ENCODE measurements around the gene TMX2.

TMX2 gene

GRCh38 chr11:57751176-57751575 is 38.8 kb downstream of the TMX2 start:
- DNase-seq: no peak
- Histone ChIP-seq H3K4me1 (ENCODE audit: control insufficient read depth in 1 of 2, insufficient read depth in 2 of 2, low read length in 2 of 2) (no peaks in the 10 kb centered on the region), H3K36me3 (ENCODE audit: control insufficient read depth in 1 of 2, insufficient read depth in 2 of 2, low read length in 2 of 2) (no peaks in the 10 kb centered on the region), H2BK120ac (ENCODE audit: insufficient read depth, low read length, poor library complexity) (no peak overlapping the region), H3K79me1 (ENCODE audit: low read length) (no peaks in the 10 kb centered on the region), H3K27ac (ENCODE audit: low read depth, low read length) (no peak overlapping the region), H2AFZ (ENCODE audit: insufficient read depth, low read length, poor library complexity) (no peak overlapping the region), H4K8ac (ENCODE audit: low read depth, low read length) (no peak overlapping the region), H3K18ac (ENCODE audit: low read length) (no peak overlapping the region), H2BK12ac (ENCODE audit: low read length) (no peak overlapping the region), H3K79me2 (ENCODE audit: control insufficient read depth, insufficient read depth, low read length, poor library complexity) (no peaks in the 10 kb centered on the region), H3K27me3 (ENCODE audit: insufficient read depth, low read length) (no peaks in the 10 kb centered on the region), H3K4me3 (ENCODE audit: low read depth, low read length) (no peak overlapping the region), H4K91ac (ENCODE audit: low read depth, low read length) (no peak overlapping the region), H4K12ac (ENCODE audit: low read depth, low read length) (no peak overlapping the region), H3K4ac (ENCODE audit: low read depth, low read length) (no peak overlapping the region), H3K4me2 (ENCODE audit: low read length) (no peak overlapping the region), H3K14ac (ENCODE audit: low read length) (no peak overlapping the region), H2AK5ac (ENCODE audit: low read length) (no peak overlapping the region), H2BK5ac (ENCODE audit: low read depth, low read length, poor library complexity) (no peak overlapping the region), H3K9me3 (ENCODE audit: insufficient read depth, low read depth, low read length) (peaks cover 1% of the 10 kb centered on the region), H3K9ac (ENCODE audit: low read length) (no peak overlapping the region), H3K23ac (ENCODE audit: low read length) (no peak overlapping the region)

GRCh38 chr11:57751676-57752253 is 39.4 kb downstream of the TMX2 start, which contains the start of gene BTBD18:
Gene BTBD18 (minus strand): TSS chr11:57751819. CDS start chr11:57751188, 631 bp downstream.
- no CpG with 5 or more reads among the region's 10 CpGs for WGBS (ENCODE audit: extremely low coverage, insufficient coverage, insufficient read length)
- H2BK120ac ChIP-seq (ENCODE audit: insufficient read depth, low read length, poor library complexity): no peak within 1 kb of the TSS
- no peak within 1 kb of the TSS for H3K14ac ChIP-seq (ENCODE audit: low read length)
- H3K9ac ChIP-seq (ENCODE audit: low read length): no peak within 1 kb of the TSS
- no peak within 1 kb of the TSS for H3K18ac ChIP-seq (ENCODE audit: low read length)
- DNase-seq: peak; percentile 20 to 73
- no peak within 1 kb of the TSS for H3K4ac ChIP-seq (ENCODE audit: low read depth, low read length)
- no peak within 1 kb of the TSS for H3K27ac ChIP-seq (ENCODE audit: low read depth, low read length)
- H3K4me1 ChIP-seq (ENCODE audit: control insufficient read depth in 1 of 2, insufficient read depth in 2 of 2, low read length in 2 of 2): no peaks in the 10 kb centered on the region
- no peaks in the 10 kb centered on the region for H3K36me3 ChIP-seq (ENCODE audit: control insufficient read depth in 1 of 2, insufficient read depth in 2 of 2, low read length in 2 of 2)
- no peak within 1 kb of the TSS for H3K23ac ChIP-seq (ENCODE audit: low read length)
- H2AK5ac ChIP-seq (ENCODE audit: low read length): no peak within 1 kb of the TSS
- H4K91ac ChIP-seq (ENCODE audit: low read depth, low read length): no peak within 1 kb of the TSS
- no peak within 1 kb of the TSS for H4K8ac ChIP-seq (ENCODE audit: low read depth, low read length)
- no peak within 1 kb of the TSS for H3K4me2 ChIP-seq (ENCODE audit: low read length)
- no peaks in the 10 kb centered on the region for H3K79me1 ChIP-seq (ENCODE audit: low read length)
- H3K9me3 ChIP-seq (ENCODE audit: insufficient read depth, low read depth, low read length): peaks cover 1% of the 10 kb centered on the region
- no peak within 1 kb of the TSS for H2BK12ac ChIP-seq (ENCODE audit: low read length)
- H2BK5ac ChIP-seq (ENCODE audit: low read depth, low read length, poor library complexity): no peak within 1 kb of the TSS
- no peak within 1 kb of the TSS for H3K4me3 ChIP-seq (ENCODE audit: low read depth, low read length)
- H2AFZ ChIP-seq (ENCODE audit: insufficient read depth, low read length, poor library complexity): no peak within 1 kb of the TSS
- H3K79me2 ChIP-seq (ENCODE audit: control insufficient read depth, insufficient read depth, low read length, poor library complexity): no peaks in the 10 kb centered on the region
- H4K12ac ChIP-seq (ENCODE audit: low read depth, low read length): no peak within 1 kb of the TSS
- H3K27me3 ChIP-seq (ENCODE audit: insufficient read depth, low read length): no peaks in the 10 kb centered on the region

DNA sequence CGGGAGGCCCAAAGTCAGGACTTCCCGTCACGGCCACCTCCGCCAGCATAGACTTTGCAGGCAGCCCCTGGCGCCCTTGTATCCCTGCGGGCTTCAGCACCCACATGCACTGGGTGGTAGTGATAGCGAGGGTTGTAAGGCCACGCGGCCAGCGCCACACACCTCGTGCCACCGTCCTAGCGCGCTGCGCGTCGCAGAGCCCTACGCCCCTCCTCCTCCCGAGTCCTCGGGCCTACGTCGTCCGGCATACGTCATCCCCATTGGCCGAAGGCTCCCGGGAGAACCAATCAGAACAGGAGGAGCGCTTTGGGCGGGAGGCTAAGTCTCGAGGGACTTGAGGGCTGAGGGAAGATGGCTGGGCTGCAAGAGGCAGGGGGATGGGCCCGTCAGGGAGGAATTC is 40.6 kb downstream of the TMX2 start:
- Histone ChIP-seq H3K18ac (ENCODE audit: low read length) (no peak overlapping the region), H3K4me2 (ENCODE audit: low read length) (no peak overlapping the region), H3K4me3 (ENCODE audit: low read depth, low read length) (no peak overlapping the region), H2AFZ (ENCODE audit: insufficient read depth, low read length, poor library complexity) (no peak overlapping the region), H3K79me1 (ENCODE audit: low read length) (no peaks in the 10 kb centered on the region), H4K91ac (ENCODE audit: low read depth, low read length) (no peak overlapping the region), H3K4ac (ENCODE audit: low read depth, low read length) (no peak overlapping the region), H3K27me3 (ENCODE audit: insufficient read depth, low read length) (no peaks in the 10 kb centered on the region), H4K12ac (ENCODE audit: low read depth, low read length) (no peak overlapping the region), H3K4me1 (ENCODE audit: control insufficient read depth in 1 of 2, insufficient read depth in 2 of 2, low read length in 2 of 2) (no peaks in the 10 kb centered on the region), H2AK5ac (ENCODE audit: low read length) (no peak overlapping the region), H4K8ac (ENCODE audit: low read depth, low read length) (no peak overlapping the region), H2BK120ac (ENCODE audit: insufficient read depth, low read length, poor library complexity) (no peak overlapping the region), H3K14ac (ENCODE audit: low read length) (no peak overlapping the region), H3K36me3 (ENCODE audit: control insufficient read depth in 1 of 2, insufficient read depth in 2 of 2, low read length in 2 of 2) (no peaks in the 10 kb centered on the region), H2BK12ac (ENCODE audit: low read length) (no peak overlapping the region), H3K9ac (ENCODE audit: low read length) (no peak overlapping the region), H3K79me2 (ENCODE audit: control insufficient read depth, insufficient read depth, low read length, poor library complexity) (no peaks in the 10 kb centered on the region), H2BK5ac (ENCODE audit: low read depth, low read length, poor library complexity) (no peak overlapping the region), H3K9me3 (ENCODE audit: insufficient read depth, low read depth, low read length) (peaks cover 1% of the 10 kb centered on the region), H3K27ac (ENCODE audit: low read depth, low read length) (no peak overlapping the region), H3K23ac (ENCODE audit: low read length) (no peak overlapping the region)
- WGBS (ENCODE audit: extremely low coverage, insufficient coverage, insufficient read length): no CpG with 5 or more reads among the region's 30 CpGs
- DNase-seq: no peak

DNA sequence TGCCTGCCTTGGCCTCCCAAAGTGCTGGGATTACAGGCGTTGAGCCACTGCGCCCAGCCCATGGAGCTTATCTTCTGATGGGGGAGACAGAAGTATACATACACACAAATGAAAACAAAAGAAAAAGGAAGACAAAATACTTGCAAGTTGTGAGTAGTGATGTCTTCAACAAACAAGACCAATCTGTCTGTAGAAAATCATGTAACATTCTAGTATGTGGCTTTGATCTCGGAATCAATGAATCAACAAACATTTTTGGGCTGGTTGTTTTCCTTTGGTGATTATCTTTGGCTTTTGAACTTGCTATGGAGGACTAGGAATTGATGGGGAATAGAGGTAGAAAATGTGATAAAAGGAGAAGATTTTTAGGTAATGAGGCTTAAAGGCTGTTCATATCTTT is 45.8 kb downstream of the TMX2 start:
- H3K79me1 ChIP-seq (ENCODE audit: low read length): peaks cover 6% of the 10 kb centered on the region
- no peak overlapping the region for H3K14ac ChIP-seq (ENCODE audit: low read length)
- no peak overlapping the region for H3K18ac ChIP-seq (ENCODE audit: low read length)
- H2AFZ ChIP-seq (ENCODE audit: insufficient read depth, low read length, poor library complexity): no peak overlapping the region
- DNase-seq: no peak
- no peak overlapping the region for H2AK5ac ChIP-seq (ENCODE audit: low read length)
- no peaks in the 10 kb centered on the region for H3K36me3 ChIP-seq (ENCODE audit: control insufficient read depth in 1 of 2, insufficient read depth in 2 of 2, low read length in 2 of 2)
- no peak overlapping the region for H2BK12ac ChIP-seq (ENCODE audit: low read length)
- H3K9me3 ChIP-seq (ENCODE audit: insufficient read depth, low read depth, low read length): no peaks in the 10 kb centered on the region
- no peak overlapping the region for H2BK5ac ChIP-seq (ENCODE audit: low read depth, low read length, poor library complexity)
- no CpG with 5 or more reads among the region's 3 CpGs for WGBS (ENCODE audit: extremely low coverage, insufficient coverage, insufficient read length)
- no peak overlapping the region for H4K91ac ChIP-seq (ENCODE audit: low read depth, low read length)
- no peaks in the 10 kb centered on the region for H3K4me1 ChIP-seq (ENCODE audit: control insufficient read depth in 1 of 2, insufficient read depth in 2 of 2, low read length in 2 of 2)
- H3K9ac ChIP-seq (ENCODE audit: low read length): no peak overlapping the region
- H3K4me3 ChIP-seq (ENCODE audit: low read depth, low read length): no peak overlapping the region
- H3K4me2 ChIP-seq (ENCODE audit: low read length): no peak overlapping the region
- H2BK120ac ChIP-seq (ENCODE audit: insufficient read depth, low read length, poor library complexity): no peak overlapping the region
- peaks cover 2% of the 10 kb centered on the region for H3K79me2 ChIP-seq (ENCODE audit: control insufficient read depth, insufficient read depth, low read length, poor library complexity)
- no peaks in the 10 kb centered on the region for H3K27me3 ChIP-seq (ENCODE audit: insufficient read depth, low read length)
- H4K12ac ChIP-seq (ENCODE audit: low read depth, low read length): no peak overlapping the region
- no peak overlapping the region for H3K27ac ChIP-seq (ENCODE audit: low read depth, low read length)
- H4K8ac ChIP-seq (ENCODE audit: low read depth, low read length): no peak overlapping the region
- no peak overlapping the region for H3K23ac ChIP-seq (ENCODE audit: low read length)
- H3K4ac ChIP-seq (ENCODE audit: low read depth, low read length): no peak overlapping the region

Measured in trophoblast cell (in vitro differentiated cells and primary cell).